NCI-H1694 (cell line): ENCODE measurements around the gene DGKQ.

Source experiments
- DNase-seq: peaks from one replicate; lab custom pipeline; 2025; lab: John Stamatoyannopoulos, UW

Gene DGKQ

GRCh38 chr4:1010395-1011021 lies 37.1 kb upstream of the DGKQ start:
- DNase-seq = no peak

GRCh38 chr4:1009542-1010394 lies 36.4 kb upstream of the DGKQ start:
- no peak for DNase-seq

- DNase-seq = no peak
These were observed 35.6 kb upstream of the DGKQ start for GRCh38 chr4:1008840-1009541.

GRCh38 chr4:1006856-1007255 lies 33.5 kb upstream of the DGKQ start:
- DNase-seq = no peak

GRCh38 chr4:1004557-1005485 lies 31.5 kb upstream of the DGKQ start:
- DNase-seq = no peak

GRCh38 chr4:1004071-1004418 lies 30.7 kb upstream of the DGKQ start:
- DNase-seq = no peak

GRCh38 chr4:1003271-1004070 lies 30.1 kb upstream of the DGKQ start:
- DNase-seq = no peak

GRCh38 chr4:1002631-1003251 lies 29.4 kb upstream of the DGKQ start:
- DNase-seq = no peak

GRCh38 chr4:1002131-1002630 lies 28.8 kb upstream of the DGKQ start:
- DNase-seq = no peak

GRCh38 chr4:1001561-1002130 lies 28.3 kb upstream of the DGKQ start:
- no peak for DNase-seq

- DNase-seq = no peak
These were observed 27.4 kb upstream of the DGKQ start for GRCh38 chr4:1000686-1001260.

GRCh38 chr4:999882-1000425 lies 26.6 kb upstream of the DGKQ start:
- no peak for DNase-seq

GRCh38 chr4:999240-999863 lies 26.0 kb upstream of the DGKQ start:
- peak; percentile 31 for DNase-seq

GRCh38 chr4:998096-998691 lies 24.8 kb upstream of the DGKQ start:
- no peak for DNase-seq

- DNase-seq = no peak
These were observed 24.2 kb upstream of the DGKQ start for GRCh38 chr4:997375-998071.

GRCh38 chr4:996997-997374 lies 23.6 kb upstream of the DGKQ start:
- no peak for DNase-seq

- DNase-seq = no peak
These were observed 22.9 kb upstream of the DGKQ start for GRCh38 chr4:996030-996996.
